ENCODE data around the gene TNPO3.
"Not testable (repeated sequence)": the region's sequence is repeated elsewhere in the genome, so short reads cannot be mapped to it uniquely, and the experiment has no call there.

The TNPO3 gene

DNA sequence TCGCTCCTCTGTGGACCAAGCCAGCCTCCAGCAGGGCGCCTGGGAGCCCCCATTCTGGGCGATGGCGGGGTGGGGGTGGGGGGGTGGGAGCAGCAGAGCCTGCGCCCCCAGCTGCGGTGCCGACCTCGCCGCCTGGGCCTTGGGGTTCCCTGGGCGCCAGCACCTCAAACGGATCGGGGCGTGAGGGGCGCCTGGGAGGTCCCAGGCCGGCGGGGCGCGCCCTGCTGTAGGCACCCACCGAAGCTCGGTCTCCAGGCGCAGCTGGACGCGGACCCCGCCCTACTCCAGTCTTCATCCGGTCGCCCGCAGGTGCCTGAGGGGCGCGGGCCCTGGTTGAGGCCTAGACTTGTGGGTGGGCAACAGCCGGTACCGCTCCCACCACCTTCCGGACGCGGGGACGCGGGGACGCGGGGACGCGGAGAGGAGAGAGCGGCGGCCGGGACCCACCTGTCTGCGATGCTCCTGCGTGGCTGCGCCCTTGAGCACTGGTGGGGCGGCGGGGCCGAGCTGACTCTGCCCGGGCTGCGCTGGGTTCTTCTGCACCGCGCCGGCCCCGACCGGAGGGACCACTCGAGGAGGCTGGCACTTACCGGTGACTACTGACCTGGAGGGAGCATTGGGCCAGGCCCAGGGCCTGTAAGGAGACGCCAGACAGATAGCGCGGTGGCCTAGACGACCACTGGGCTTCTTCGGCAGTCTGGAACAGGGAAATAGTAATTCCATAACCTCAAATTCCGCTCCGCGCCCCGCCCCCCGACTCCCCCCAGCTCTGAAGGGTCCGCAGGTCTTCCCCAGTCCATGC, 138.9 kb downstream of the TNPO3 start:
- H3K4me3 ChIP-seq (ENCODE audit: low read depth, low read length): no peak overlapping the region
- no peak for DNase-seq (ENCODE audit: low read depth)

DNA sequence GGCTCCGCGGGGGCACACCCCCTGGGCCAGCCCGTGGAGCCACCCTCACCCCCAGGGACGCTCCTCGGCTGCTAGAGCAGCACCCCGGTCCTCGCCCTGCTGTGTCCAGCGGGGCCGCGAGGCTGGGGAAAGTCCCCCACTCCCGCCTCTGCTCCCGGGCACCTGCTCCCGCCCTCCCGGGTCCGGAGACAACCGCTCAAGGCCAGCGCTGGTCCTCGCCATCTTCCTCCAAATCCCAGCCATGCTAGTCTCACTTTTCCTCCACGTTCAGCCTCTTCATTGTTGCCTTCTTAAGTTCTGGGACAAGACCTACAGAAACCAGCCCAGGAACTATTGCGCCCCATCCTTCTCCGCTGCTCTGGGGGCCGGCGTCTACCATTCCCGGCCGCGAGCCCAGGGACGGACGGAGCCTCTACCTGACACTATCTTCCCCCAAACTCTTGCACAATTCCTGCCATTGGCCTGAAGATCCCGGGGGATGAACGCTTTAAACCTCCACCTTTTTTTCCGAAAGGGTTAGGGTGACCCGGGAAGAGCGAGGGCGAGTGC, 139.6 kb downstream of the TNPO3 start:
- H3K4me3 ChIP-seq (ENCODE audit: low read depth, low read length): no peak overlapping the region
- TF ChIP-seq, protein P1, sequence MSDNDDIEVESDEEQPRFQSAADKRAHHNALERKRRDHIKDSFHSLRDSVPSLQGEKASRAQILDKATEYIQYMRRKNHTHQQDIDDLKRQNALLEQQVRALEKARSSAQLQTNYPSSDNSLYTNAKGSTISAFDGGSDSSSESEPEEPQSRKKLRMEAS (IDR thresholded peaks at IDR 0.05; ENCODE audit: low read depth, low read length): no peak
- TF ChIP-seq MYC (IDR thresholded peaks at IDR 0.05; ENCODE audit: low read depth, low read length) (no peak), POLR2A (IDR thresholded peaks at IDR 0.05; ENCODE audit: extremely low read depth, insufficient read length) (no peak)
- TF ChIP-seq, protein P2, sequence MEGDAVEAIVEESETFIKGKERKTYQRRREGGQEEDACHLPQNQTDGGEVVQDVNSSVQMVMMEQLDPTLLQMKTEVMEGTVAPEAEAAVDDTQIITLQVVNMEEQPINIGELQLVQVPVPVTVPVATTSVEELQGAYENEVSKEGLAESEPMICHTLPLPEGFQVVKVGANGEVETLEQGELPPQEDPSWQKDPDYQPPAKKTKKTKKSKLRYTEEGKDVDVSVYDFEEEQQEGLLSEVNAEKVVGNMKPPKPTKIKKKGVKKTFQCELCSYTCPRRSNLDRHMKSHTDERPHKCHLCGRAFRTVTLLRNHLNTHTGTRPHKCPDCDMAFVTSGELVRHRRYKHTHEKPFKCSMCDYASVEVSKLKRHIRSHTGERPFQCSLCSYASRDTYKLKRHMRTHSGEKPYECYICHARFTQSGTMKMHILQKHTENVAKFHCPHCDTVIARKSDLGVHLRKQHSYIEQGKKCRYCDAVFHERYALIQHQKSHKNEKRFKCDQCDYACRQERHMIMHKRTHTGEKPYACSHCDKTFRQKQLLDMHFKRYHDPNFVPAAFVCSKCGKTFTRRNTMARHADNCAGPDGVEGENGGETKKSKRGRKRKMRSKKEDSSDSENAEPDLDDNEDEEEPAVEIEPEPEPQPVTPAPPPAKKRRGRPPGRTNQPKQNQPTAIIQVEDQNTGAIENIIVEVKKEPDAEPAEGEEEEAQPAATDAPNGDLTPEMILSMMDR (IDR thresholded peaks at IDR 0.05; ENCODE audit: low read depth, low read length): no peak
- no peak for DNase-seq (ENCODE audit: low read depth)

More for the DNA sequence above, 138.9 kb downstream of the TNPO3 start:
- TF ChIP-seq POLR2A (IDR thresholded peaks at IDR 0.05; ENCODE audit: extremely low read depth, insufficient read length): no peak
- no peak for TF ChIP-seq MYC (IDR thresholded peaks at IDR 0.05; ENCODE audit: low read depth, low read length)
- TF ChIP-seq, protein P1 (IDR thresholded peaks at IDR 0.05; ENCODE audit: low read depth, low read length): no peak
- TF ChIP-seq, protein P2 (IDR thresholded peaks at IDR 0.05; ENCODE audit: low read depth, low read length): no peak

DNA sequence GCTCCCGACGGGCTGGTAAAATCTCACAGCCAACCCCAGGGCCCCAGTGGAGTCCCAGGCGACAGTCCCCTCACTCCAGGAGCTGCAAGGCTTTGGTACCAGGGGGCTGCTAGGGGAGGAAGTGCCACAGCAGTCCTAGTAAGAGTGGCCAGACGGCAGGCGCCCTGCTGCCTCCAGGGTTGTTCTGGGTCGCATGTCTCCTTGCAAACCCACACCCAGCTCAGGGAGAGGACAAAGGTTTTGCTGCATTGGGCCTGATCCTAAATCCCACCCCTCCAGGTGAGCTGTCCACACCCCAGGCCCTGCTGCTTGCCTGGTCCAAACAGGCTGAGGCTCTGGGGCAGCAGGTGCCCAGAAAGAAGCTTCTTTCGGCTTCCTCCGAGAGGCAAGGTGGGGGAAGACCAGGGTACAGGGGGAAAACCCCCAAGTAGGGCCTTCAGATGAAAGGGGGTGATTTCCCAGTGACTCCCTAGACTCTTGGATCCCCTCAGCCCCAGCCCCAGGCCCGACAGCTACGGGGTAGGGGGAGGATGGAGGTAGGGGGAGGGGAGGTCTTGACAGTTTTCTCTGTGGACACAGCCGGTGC, 140.3 kb downstream of the TNPO3 start:
- no peak for TF ChIP-seq POLR2A (IDR thresholded peaks at IDR 0.05; ENCODE audit: extremely low read depth, insufficient read length)
- TF ChIP-seq, protein P2 (IDR thresholded peaks at IDR 0.05; ENCODE audit: low read depth, low read length): peak; percentile 17
- no peak overlapping the region for H3K4me3 ChIP-seq (ENCODE audit: low read depth, low read length)
- DNase-seq (ENCODE audit: low read depth): peak; percentile 47

DNA sequence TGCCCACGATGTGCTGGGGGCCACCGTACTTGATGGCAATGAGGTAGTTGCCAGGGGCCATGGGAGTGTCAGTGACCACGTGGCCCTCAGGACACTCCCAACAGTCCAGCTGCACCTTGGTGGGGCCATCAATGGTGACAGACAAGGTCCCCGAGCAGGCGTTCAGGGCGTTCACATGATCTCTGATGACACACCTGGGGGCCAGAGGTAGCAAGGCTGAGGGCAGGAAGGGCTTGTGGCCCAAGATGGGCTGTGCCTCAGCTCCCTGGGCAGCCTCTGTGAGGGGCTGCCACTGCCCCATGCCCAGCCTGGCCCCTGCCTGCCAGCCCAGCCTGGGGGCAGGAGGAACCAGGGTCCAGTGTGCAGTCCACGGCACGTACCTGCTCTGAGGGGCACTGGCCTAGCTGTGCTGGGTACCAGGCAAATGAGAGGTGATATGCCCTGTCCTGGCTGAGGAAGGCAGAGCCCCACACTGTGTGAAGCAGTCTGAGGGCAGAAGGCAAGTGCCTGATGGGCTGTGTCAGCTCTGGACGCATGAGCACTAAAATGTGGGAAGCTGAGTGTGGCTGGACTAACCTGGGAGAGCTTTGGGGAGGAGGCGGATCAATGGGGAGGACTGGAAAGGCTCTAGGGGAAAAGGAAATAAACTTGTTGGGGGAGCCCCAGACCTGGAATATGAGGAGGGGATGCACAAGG, 140.9 kb downstream of the TNPO3 start:
- TF ChIP-seq, protein P2 (IDR thresholded peaks at IDR 0.05; ENCODE audit: low read depth, low read length): no peak
- TF ChIP-seq MYC (IDR thresholded peaks at IDR 0.05; ENCODE audit: low read depth, low read length) (no peak), POLR2A (IDR thresholded peaks at IDR 0.05; ENCODE audit: extremely low read depth, insufficient read length) (no peak)
- TF ChIP-seq, protein P1 (IDR thresholded peaks at IDR 0.05; ENCODE audit: low read depth, low read length): no peak
- H3K4me3 ChIP-seq (ENCODE audit: low read depth, low read length): no peak overlapping the region
- DNase-seq (ENCODE audit: low read depth): no peak

DNA sequence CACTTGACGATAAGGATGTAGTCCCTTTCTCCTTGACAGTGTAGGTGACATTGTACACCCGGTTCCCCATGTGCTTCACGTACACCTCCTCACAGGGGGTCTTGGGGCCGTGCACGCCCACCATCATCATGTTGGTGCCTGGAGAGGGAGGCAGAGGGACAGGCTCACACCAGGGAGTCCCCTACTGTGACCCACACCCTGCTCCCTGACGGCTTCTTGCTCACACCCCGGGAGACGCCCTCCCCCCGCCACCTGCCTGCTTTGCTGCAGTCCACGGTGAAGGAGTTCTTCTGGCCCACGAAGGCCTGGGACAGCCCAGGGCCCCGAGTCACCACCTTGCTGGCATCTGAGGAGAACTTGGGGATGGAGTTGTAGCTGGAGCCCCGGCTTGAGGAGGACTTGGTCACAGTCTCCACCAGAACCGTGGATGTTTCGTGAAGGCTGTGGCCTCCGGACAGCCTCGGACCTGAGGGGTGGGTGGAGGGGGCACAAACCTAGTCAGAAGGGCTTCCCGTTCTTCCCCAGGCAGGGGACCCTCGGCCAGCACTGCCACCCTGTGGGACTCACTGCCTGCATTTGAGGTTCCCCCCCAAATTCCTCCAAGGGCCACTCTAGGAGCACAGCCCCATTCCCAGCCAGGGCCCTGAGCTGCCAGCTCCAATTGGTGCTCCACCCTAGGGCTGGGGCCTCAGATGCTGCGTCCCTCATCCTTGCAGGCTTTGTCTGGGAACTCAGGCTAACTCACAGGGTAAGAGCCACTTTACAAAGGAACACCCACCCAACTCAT, 142.0 kb downstream of the TNPO3 start:
- H3K4me3 ChIP-seq (ENCODE audit: low read depth, low read length); DNase-seq (ENCODE audit: low read depth): not testable (repeated sequence)
